GDM1 (cell line): ENCODE results near the gene MTNR1B.

Source experiments
- DNase-seq: peaks from one replicate; lab custom pipeline; 2025; lab: John Stamatoyannopoulos, UW

The MTNR1B gene

DNA sequence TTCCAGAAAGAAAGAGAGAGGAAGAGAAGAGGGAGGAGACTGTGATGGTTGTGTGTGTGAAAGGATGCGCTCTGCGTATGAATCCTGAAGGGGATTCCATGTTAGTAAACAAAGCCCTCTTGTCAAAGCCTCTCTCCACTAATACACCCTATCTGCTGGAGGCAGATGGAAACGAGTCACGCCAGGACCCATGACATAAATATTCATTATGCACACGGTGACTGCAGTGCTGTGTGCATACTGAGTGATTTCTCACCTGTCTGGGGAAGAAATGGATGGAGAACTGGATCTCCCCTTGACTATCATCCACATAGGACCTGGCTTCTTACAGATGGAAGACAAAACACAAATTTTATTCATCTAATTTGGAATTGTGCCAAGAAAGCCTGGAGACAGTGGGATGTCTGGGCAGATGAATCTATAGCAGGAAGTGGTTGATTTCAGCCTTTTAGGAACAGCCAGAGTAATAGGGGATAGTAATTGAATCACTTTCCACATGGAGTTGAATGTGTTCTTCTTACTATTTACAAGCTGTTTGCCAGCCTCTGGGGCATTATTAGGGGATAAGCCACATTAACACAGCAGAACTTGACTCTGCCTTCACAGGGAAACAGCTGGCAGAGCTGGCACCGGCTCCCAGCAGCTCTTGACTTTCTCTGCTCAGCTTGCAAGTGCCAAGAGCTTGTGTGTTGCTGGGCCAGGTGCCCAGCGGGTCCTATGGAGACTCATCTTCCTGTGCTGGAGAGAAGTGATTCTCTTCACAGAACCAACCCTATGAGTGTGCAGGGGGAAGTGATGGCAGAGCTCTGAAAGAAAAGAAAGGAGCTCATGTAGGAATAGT is 9.0 kb downstream of the MTNR1B start:
- no peak for DNase-seq

DNA sequence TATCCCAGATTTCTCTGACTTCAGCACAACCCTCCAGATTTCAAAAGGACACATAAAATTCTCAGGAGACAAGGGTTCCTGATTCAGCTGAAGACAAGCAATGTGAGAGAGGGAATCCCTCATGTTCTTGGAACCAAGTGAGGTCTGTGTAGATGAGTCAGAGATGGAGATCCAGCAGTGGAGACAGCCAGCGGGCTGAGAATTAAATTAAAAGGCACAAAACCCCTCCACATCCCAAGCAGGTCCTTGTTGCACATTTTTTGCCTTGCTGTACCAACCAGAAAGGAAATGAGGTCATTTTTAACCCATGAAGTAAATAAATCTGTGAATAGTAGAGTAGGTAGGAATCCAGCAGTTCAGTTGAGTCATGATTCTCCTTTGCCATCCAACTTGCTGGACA is 9.7 kb downstream of the MTNR1B start:
- DNase-seq = no peak

DNA sequence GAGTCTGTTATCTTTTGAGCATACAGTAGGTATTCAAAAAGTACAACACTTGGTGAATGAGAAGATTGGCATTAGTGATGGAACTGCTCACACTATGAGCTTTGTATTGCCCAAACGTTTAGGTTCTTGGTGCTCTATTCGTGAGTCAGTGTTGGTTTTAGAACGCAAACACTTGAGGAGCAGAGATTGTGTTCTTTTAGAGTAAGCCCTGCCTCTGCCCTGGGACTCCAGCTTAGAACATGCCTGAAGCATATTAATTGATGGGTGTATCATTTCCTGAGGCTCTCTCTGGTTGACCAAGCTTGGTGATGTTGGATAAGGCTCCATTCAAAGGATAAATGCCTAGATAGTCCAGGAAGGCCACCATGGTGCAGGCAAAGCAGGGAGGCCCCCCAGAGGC is 10.9 kb downstream of the MTNR1B start:
- no peak for DNase-seq

DNA sequence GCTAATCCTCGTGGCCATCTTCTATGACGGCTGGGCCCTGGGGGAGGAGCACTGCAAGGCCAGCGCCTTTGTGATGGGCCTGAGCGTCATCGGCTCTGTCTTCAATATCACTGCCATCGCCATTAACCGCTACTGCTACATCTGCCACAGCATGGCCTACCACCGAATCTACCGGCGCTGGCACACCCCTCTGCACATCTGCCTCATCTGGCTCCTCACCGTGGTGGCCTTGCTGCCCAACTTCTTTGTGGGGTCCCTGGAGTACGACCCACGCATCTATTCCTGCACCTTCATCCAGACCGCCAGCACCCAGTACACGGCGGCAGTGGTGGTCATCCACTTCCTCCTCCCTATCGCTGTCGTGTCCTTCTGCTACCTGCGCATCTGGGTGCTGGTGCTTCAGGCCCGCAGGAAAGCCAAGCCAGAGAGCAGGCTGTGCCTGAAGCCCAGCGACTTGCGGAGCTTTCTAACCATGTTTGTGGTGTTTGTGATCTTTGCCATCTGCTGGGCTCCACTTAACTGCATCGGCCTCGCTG is 12.1 kb downstream of the MTNR1B start:
- no peak for DNase-seq

DNA sequence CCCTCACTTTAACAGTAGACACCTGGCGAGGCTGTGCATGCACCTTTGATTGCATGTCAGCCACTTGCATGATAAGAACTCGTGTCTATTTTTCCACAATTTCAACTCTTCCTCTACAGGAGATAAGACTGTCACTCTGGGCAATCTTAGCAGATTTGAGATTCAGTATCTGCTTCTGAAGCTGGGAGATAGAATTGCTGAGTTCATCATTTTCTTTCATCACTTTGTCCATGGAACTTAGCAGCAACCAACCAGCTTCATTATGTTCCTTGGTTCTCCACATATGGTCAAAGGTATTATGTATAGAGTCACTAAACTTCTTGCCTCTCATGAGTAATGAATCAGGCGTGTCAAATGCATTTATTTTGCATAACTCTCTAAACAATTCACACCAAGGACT is 17.1 kb downstream of the MTNR1B start:
- no peak for DNase-seq

DNA sequence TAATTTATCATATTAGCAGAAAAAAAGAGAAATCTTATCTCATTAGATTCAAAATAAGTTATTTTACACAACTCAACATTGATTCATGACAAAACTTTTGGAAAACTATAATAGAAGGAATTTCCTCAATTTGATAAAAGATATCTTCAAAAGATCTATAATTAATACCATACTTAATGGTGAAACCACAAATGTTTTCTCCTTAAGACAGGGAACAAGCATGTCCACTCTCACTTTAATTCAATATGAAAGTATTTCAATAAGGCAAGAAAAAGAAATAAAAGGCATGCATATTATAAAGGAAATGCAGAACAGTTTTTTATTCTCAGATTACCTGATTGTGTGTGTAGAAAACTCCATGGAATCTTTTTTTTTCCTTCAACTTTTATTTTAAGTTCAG is 23.6 kb downstream of the MTNR1B start:
- DNase-seq = no peak

- DNase-seq = no peak
These were observed 31.3 kb downstream of the MTNR1B start for GRCh38 chr11:93000511-93001476.

DNA sequence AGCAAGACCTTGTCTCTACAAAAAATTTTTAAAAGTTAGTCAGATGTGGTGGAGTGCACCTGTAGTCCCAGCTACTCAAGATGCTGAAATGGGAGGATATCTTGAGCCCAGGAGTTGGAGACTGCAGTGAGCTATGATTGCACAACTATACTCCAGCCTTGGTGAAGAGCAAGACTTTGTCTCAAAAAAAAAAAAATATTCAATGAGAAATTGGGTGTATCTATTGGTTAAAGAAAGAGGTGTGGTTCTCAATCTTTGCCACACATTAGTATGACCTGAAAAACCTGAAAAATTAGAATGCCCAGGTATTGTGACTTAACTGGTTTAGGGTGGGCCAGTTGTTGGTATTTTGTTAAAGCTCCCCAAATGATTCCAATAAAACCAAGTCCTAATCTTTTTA is 32.4 kb downstream of the MTNR1B start:
- DNase-seq = no peak

DNA sequence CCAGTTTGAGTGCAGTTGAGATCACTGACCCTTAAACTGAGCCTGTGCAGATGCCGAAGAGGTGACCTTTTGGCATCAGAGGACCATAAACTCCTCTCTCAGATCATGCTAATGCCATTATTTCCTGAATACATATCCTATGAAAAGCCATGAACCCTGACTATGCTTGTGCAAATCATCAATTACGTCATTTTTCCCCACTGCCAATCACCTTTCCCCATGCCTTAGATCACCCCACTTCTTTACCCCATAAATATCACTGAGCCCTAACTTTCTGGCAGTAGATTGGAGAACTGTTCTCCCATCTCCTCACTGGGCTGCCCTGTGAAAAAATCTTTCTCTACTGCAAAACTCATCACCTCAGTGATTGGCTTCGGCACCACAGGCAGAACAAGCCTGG is 32.9 kb downstream of the MTNR1B start:
- DNase-seq = no peak

- no peak for DNase-seq
These were observed 35.8 kb downstream of the MTNR1B start for GRCh38 chr11:93005239-93005638.

GRCh38 chr11:93013646-93014045 is 44.2 kb downstream of the MTNR1B start:
- DNase-seq = no peak

DNA sequence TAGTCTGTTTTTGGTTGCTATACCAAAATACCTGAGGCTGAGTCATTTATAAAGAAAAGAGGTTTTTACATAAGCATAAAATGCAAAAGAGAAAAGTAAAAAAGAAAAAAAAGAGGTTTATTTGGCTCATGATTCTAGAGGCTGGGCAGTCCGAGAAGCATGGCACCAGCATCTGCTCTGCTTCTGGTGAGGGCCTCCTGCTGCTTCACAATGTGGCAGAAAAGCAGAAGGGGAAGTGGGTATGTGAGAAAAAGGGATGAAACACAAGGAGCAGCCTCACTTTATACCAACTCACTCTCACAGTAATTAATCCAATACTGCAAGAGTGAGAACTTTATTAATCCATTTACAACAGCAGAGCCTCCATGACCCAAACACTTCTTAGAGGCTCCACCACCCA is 47.1 kb downstream of the MTNR1B start:
- DNase-seq = no peak

DNA sequence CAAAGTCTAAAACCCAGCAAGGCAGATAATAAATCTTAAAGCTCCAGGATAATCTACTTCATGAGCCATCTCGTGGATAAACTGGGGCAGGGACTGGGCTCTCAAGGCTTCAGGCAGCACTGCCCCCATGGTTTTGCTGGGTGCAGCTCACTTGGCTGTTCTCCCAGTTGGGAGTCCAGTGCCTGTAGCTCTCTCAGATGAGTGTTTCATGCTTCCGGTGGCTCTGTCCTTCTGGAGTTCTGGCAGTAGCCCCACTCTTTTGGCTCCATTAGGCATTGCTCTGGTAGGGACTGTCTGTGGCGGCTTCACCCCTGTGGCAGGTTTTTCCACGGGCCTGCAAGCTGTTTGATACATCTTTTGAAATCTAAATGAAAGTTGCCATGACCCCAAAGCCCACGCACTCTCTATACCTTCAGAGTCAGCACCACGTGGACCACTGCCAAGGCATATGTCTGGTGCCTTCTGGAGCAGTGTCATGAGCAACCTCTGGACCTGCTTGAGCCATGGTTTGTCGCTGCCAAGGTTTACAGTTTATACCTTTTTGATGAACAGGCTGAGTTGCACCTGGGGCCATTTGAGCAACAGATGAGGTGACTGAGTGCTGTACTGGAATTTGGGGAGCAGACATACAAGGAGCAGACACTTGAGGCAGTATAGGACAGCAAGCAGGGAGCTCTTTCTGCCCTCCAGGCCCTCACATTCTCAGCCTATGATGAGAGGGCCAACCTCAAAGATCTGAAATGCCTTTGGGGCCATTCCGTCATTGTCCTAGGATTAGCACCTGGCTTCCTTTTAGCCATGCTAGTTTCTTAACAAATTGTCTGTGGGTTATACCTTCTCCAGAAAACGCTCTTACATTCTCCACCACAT is 48.6 kb downstream of the MTNR1B start:
- no peak for DNase-seq

GRCh38 chr11:93020248-93021046 is 51.0 kb downstream of the MTNR1B start:
- DNase-seq = no peak

GRCh38 chr11:93024369-93024768 is 54.9 kb downstream of the MTNR1B start:
- no peak for DNase-seq

DNA sequence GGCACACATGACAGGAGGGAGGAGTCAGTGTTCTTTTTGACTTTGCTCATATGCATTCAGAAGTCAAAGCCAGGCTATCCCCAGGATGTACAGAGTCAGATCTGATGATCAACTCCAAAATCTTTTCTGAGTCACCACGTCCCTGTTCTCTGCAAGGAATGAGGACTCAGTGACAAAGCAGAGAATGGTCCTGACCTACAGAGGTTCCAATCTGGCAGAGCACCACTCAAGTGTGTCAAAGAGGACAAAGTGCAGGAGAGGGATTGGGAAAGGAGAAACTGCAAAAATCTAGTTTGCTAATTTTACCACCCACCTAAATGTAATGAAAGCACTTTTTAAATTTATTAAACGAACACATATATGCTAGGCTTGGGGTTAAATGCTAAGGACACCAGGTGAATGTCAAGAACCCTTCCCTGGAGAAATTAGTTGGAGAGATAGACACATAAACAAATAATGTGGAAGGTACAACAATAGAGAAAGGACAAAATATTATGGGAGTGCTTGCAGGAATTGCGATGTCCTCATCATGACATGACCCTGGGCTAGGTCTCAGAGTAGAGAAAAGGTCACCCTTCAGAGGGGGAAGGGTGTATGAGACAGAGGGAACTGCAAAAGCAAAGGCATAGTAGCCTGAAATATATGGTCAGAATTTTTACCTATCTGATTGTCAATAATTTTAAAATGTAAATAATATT is 56.3 kb downstream of the MTNR1B start:
- no peak for DNase-seq

DNA sequence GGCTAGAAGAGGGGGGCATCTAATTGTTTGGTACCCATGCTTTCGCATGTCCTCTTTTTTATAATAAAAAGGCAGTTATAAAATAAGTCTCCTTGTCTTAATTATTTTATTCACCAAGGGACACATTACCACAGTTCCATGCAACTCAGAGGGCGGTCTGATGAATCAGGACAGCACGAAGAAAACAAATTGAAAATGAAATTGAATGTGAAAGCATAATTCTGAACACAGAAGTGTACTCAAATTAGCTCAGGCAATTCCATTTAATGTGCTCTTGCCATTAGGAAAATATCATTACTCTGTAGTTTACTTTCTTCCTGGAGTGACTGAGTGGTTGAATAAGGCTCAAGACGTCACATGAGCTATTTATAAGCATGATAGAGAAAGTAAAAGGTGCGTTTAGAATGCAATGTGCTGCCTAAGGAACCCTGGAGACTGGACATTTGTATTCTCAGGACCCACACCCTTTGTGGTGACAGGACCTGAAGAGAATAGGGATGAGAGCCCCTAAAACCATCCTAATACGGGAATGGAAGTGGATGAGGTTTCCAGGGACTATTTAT is 59.6 kb downstream of the MTNR1B start:
- no peak for DNase-seq

DNA sequence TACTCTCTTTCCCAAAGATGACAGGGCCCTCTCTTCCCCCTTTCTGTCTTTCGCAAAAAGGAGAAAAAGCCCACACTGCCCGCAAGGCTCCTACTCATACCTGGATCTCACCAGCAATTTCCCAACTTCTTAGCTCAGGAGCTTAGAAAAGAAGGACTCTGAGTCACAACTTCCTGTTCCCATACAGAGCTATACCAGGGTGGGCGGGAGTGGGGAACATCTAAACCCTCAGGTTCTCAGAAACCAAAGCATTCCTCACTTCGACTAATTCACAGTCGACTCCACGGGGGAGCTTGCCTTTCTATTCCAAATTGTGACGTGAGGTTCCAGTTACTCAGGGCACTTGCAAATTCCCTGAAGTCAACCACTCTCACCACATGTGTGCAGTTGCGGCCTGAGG is 61.9 kb downstream of the MTNR1B start:
- no peak for DNase-seq
